B cell (primary cell): ENCODE measurements around the gene ZDHHC14. TPM values are rescaled to one million over a fixed set of nuclear protein-coding genes. Genes with fewer than 3 reads are reported as not detected.

ENCODE experiments used
- ATAC-seq: fragments of 200-7000 bp; cut with Tn5 transposase; one replicate; pipeline ENCODE4 v1.10.0; 2021; ENCODE audit warnings: low read depth, mild to moderate bottlenecking, moderate number of reproducible peaks, moderate library complexity
- CTCF ChIA-PET: fragments of 350-600 bp; sonication (Branson Sonifier 250); formaldehyde crosslinking; loops from one replicate; lab custom pipeline; 2021; ENCODE audit warnings: antibody characterized with exemption, inconsistent platforms; lab: Charles Lee
- POLR2A ChIA-PET: fragments of 350-600 bp; sonication (Branson Sonifier 250); formaldehyde crosslinking; loops from one replicate; lab custom pipeline; 2021; ENCODE audit warnings: antibody characterized with exemption; lab: Charles Lee
- DNase-seq: peaks from one replicate; pipeline ENCODE4 v3.0.0; 2013
- H2AFZ ChIP-seq: 2 replicates; pipeline ENCODE4 v1.6.1; 2012; ENCODE audit warnings: mild to moderate bottlenecking, low read depth, low read length; ENCODE audit not compliant: insufficient read depth, poor library complexity, severe bottlenecking
- H3K27ac ChIP-seq, 2 donors: 1 replicate in 1 of 2; 2 replicates in 1 of 2; pipeline ENCODE4 v1.5.1; 2012 to 2013; ENCODE audit warnings: low read length in 2 of 2, mild to moderate bottlenecking in 2 of 2, moderate library complexity in 1 of 2
- H3K27me3 ChIP-seq, 4 experiments: fragments of 200-600 bp in 1 of 4; sonication (generic) in 1 of 4; replicated peaks in 1 of 4; 1 replicate in 2 of 4; 2 replicates in 2 of 4; pipeline versions ENCODE4 v1.6.1 to v1.7.0; 2013 to 2016; ENCODE audit warnings: low read length in 3 of 4, mild to moderate bottlenecking in 2 of 4, mixed read lengths in 1 of 4, moderate library complexity in 1 of 4; ENCODE audit not compliant: insufficient read depth in 4 of 4, control insufficient read depth in 3 of 4; ENCODE audit errors: control extremely low read depth in 1 of 4
- H3K36me3 ChIP-seq, 2 experiments: replicated peaks in 1 of 2; 1 replicate in 1 of 2; 2 replicates in 1 of 2; pipeline versions ENCODE4 v1.6.1 to v1.7.1; 2013; ENCODE audit warnings: low read length in 1 of 2; ENCODE audit not compliant: insufficient read depth in 2 of 2, control insufficient read depth in 1 of 2; ENCODE audit errors: control extremely low read depth in 1 of 2, extremely low read depth in 1 of 2
- H3K4me1 ChIP-seq, 2 donors: fragments of 200-600 bp in 1 of 2; sonication (generic) in 1 of 2; 1 replicate in 1 of 2; 2 replicates in 1 of 2; pipeline versions ENCODE4 v1.5.1 to v1.6.1; 2013 to 2017; ENCODE audit warnings: low read length in 2 of 2; ENCODE audit not compliant: control insufficient read depth in 2 of 2, insufficient read depth in 2 of 2
- H3K4me2 ChIP-seq: replicated peaks from 2 replicates; pipeline ENCODE3; 2012; ENCODE audit warnings: mild to moderate bottlenecking, low read depth, low read length; ENCODE audit not compliant: poor library complexity, severe bottlenecking
- H3K4me3 ChIP-seq, 5 experiments: fragments of 200-600 bp in 1 of 5; sonication (generic) in 1 of 5; 1 replicate in 3 of 5; 2 replicates in 2 of 5; pipeline versions ENCODE4 v1.5.1 to v1.7.0; 2011 to 2016; ENCODE audit warnings: low read length in 4 of 5, mild to moderate bottlenecking in 4 of 5, low read depth in 2 of 5, control low read depth in 1 of 5, moderate library complexity in 1 of 5; ENCODE audit not compliant: insufficient read depth in 1 of 5; ENCODE audit errors: control extremely low read depth in 1 of 5, extremely low read depth in 1 of 5
- H3K79me2 ChIP-seq: fragments of 200-600 bp; sonication (generic); one replicate; pipeline ENCODE4 v1.6.0; 2016; ENCODE audit warnings: low read length; ENCODE audit not compliant: control insufficient read depth, insufficient read depth
- H3K9ac ChIP-seq: fragments of 200-600 bp; sonication (generic); 2 replicates; pipeline ENCODE4 v1.6.1; 2017; ENCODE audit warnings: mild to moderate bottlenecking, low read length, moderate library complexity
- H3K9me3 ChIP-seq, 3 donors: one replicate each; pipeline versions ENCODE4 v1.6.1 to v1.7.1; 2013; ENCODE audit warnings: low read length in 2 of 3; ENCODE audit not compliant: control insufficient read depth in 2 of 3, insufficient read depth in 1 of 3; ENCODE audit errors: control extremely low read depth in 1 of 3
- H4K20me1 ChIP-seq: 2 replicates; pipeline ENCODE4 v1.6.0; 2012; ENCODE audit warnings: mild to moderate bottlenecking, low read length; ENCODE audit not compliant: insufficient read depth, control insufficient read depth, poor library complexity, severe bottlenecking
- H3K27ac Mint-ChIP-seq: one replicate; pipeline ENCODE4 v1.8.0; 2021; ENCODE audit warnings: mixed read lengths
- H3K27me3 Mint-ChIP-seq: one replicate; pipeline ENCODE4 v1.8.0; 2021; ENCODE audit warnings: mixed read lengths
- H3K4me1 Mint-ChIP-seq: one replicate; pipeline ENCODE4 v1.8.0; 2021; ENCODE audit warnings: mixed read lengths
- H3K4me3 Mint-ChIP-seq: one replicate; pipeline ENCODE4 v1.8.0; 2021; ENCODE audit warnings: mixed read lengths
- H3K9me3 Mint-ChIP-seq: one replicate; pipeline ENCODE4 v1.8.0; 2022; ENCODE audit warnings: mixed read lengths; ENCODE audit not compliant: insufficient read depth
- CTCF ChIP-seq: fragments of 200-600 bp; IDR thresholded peaks from one replicate; pipeline ENCODE4 v1.8.0; 2022; ENCODE audit warnings: antibody characterized with exemption, mild to moderate bottlenecking
- EZH2 ChIP-seq: IDR thresholded peaks from 2 replicates; pipeline ENCODE4 v1.6.1; 2012; ENCODE audit warnings: borderline replicate concordance, low read depth, mild to moderate bottlenecking, moderate library complexity, low read length; ENCODE audit not compliant: insufficient read depth, poor library complexity, severe bottlenecking
- WGBS: methylation state at CpG from one replicate; pipeline ENCODE4 v1.1.5; 2013; ENCODE audit warnings: missing lambda C conversion rate; ENCODE audit not compliant: insufficient coverage; 5-methylcytosine and 5-hydroxymethylcytosine counted together
- intact Hi-C: fragments of 100-400 bp; cut with micrococcal nuclease; formaldehyde crosslinking; loops from one replicate; pipeline ENCODE4 v1.10.0; 2022
- polyA plus RNA-seq: library from polyadenylated mRNA; depleted of rRNA; stranded (reverse); fragments of >200 nt; gene quantifications from 2 replicates; pipeline ENCODE4 v1.2.3, GENCODE V29; 2012
- total RNA-seq, 2 donors: library from RNA; stranded (reverse); fragments of 120-200 nt in 1 of 2; gene quantifications; 1 replicate in 1 of 2; 2 replicates in 1 of 2; pipeline versions ENCODE4 v1.2.3 to v1.2.4, GENCODE V29; 2013 to 2022

ZDHHC14 gene
- total and polyA plus RNA-seq, 2 donors (not counting 1 experiment from before 2014, with no cell fraction given) = 8.8 to 50.4 TPM

GRCh38 chr6:157432892-157433265 is 51.9 kb downstream of the ZDHHC14 start:
- Histone ChIP-seq H3K4me2 (no peak overlapping the region), H2AFZ (no peak overlapping the region), H3K27me3 (no peaks in the 10 kb centered on the region), H4K20me1 (peaks cover 4% of the 10 kb centered on the region), H3K9me3 (no peaks in the 10 kb centered on the region), H3K27ac (no peak overlapping the region), H3K4me1 (peaks cover 0 to 19% of the 10 kb centered on the region in 2 donors), H3K4me3 (no peak overlapping the region), H3K79me2 (no peaks in the 10 kb centered on the region), H3K9ac (no peak overlapping the region), H3K36me3 (no peaks in the 10 kb centered on the region)
- Mint-ChIP-seq H3K27me3 (no peaks in the 10 kb centered on the region), H3K4me1 (peaks cover 23% of the 10 kb centered on the region), H3K27ac (no peak overlapping the region), H3K9me3 (no peaks in the 10 kb centered on the region), H3K4me3 (no peak overlapping the region)
- DNase-seq (no peak), ATAC-seq (no peak)
- WGBS = 98% methylated on average over 9 of the region's 11 CpGs
- ChIA-PET CTCF (no interaction called here), POLR2A (no interaction called here)
- TF ChIP-seq CTCF (no peak), EZH2 (no peak)
- intact Hi-C loops = no loop called here

- ATAC-seq = no peak
- TF ChIP-seq EZH2 (no peak), CTCF (no peak)
- WGBS = 100% methylated on average over 2 of the region's 3 CpGs
Observed at GRCh38 chr6:157433678-157434081, 52.7 kb downstream of the ZDHHC14 start.

More at GRCh38 chr6:157433678-157434081, 52.7 kb downstream of the ZDHHC14 start:
- intact Hi-C loops = no loop called here
- Histone ChIP-seq H3K9me3 (no peaks in the 10 kb centered on the region), H3K27me3 (no peaks in the 10 kb centered on the region), H3K9ac (no peak overlapping the region), H3K4me3 (no peak overlapping the region), H3K4me1 (peaks cover 0 to 18% of the 10 kb centered on the region in 2 donors), H3K36me3 (peaks cover 0 to 2% of the 10 kb centered on the region in 2 experiments), H3K4me2 (no peak overlapping the region), H4K20me1 (peaks cover 4% of the 10 kb centered on the region), H3K27ac (no peak overlapping the region), H2AFZ (no peak overlapping the region), H3K79me2 (no peaks in the 10 kb centered on the region)
- no peaks in the 10 kb centered on the region for H3K27me3 Mint-ChIP-seq
- H3K27ac Mint-ChIP-seq = no peak overlapping the region
- CTCF ChIA-PET = no interaction called here
- H3K9me3 Mint-ChIP-seq = no peaks in the 10 kb centered on the region
- H3K4me3 Mint-ChIP-seq = no peak overlapping the region
- H3K4me1 Mint-ChIP-seq = peaks cover 22% of the 10 kb centered on the region
- no peak for DNase-seq
- POLR2A ChIA-PET = no interaction called here
